HepG2 (cell line): ENCODE measurements around the gene REEP6. TPM values are rescaled to one million over a fixed set of nuclear protein-coding genes. Genes with fewer than 3 reads are reported as not detected.

Experiments used
- ATAC-seq: fragments of 200-7000 bp; cut with Tn5 transposase; 3 replicates; pipeline ENCODE4 v1.9.1; 2020; ENCODE audit warnings: mild to moderate bottlenecking, moderate library complexity
- BruUV-seq: library from RNA; stranded (reverse); fragments of 400-500 nt; replicated peaks from 2 replicates; lab custom pipeline; 2021; lab: Mats Ljungman, UMichigan
- CTCF ChIA-PET: fragments of 300-600 bp; formaldehyde crosslinking; extraction: SDS; loops from one replicate; lab custom pipeline; 2021; ENCODE audit warnings: low total read pairs, inconsistent platforms, low intra/inter-chr PET ratio; lab: Yijun Ruan, JAX
- POLR2A ChIA-PET: fragments of 350-600 bp; sonication (Branson Sonifier 250); formaldehyde crosslinking; loops from one replicate; lab custom pipeline; 2020; ENCODE audit warnings: antibody characterized with exemption, inconsistent platforms; lab: Yijun Ruan, JAX
- DNase-seq: peaks from one replicate; pipeline ENCODE4 v3.0.0-alpha.2; 2015; ENCODE audit warnings: low spot score
- FAIRE-seq: peaks from 3 replicates; lab custom pipeline; 2011; peaks lifted over from hg19 to GRCh38; lab: Jason Lieb, UNC
- H2AFZ ChIP-seq: one replicate; pipeline ENCODE4 v1.6.1; 2011; ENCODE audit warnings: low read length, inconsistent platforms
- H3K27ac ChIP-seq: fragments of 300-600 bp; 3 replicates; pipeline ENCODE4 v1.8.0; 2011; ENCODE audit warnings: mixed run types, mild to moderate bottlenecking, mixed read lengths, low read length, inconsistent platforms; ENCODE audit not compliant: insufficient read depth; ENCODE audit errors: extremely low read length
- H3K27me3 ChIP-seq, 2 experiments: fragments of 200-600 bp in 1 of 2; 2 replicates in 1 of 2; 3 replicates in 1 of 2; pipeline versions ENCODE4 v1.6.0 to v1.8.0; 2011; ENCODE audit warnings: low read length in 2 of 2, mild to moderate bottlenecking in 2 of 2, moderate library complexity in 2 of 2, inconsistent platforms in 1 of 2; ENCODE audit not compliant: insufficient read depth in 2 of 2, control insufficient read depth in 1 of 2
- H3K36me3 ChIP-seq, 2 experiments: fragments of 200-600 bp in 1 of 2; replicated peaks in 1 of 2; 2 replicates in 1 of 2; 3 replicates in 1 of 2; pipeline versions ENCODE4 v1.5.1 to v1.8.0; 2011; ENCODE audit warnings: low read length in 2 of 2, inconsistent platforms in 1 of 2; ENCODE audit not compliant: insufficient read depth in 2 of 2, control insufficient read depth in 1 of 2
- H3K4me1 ChIP-seq: 2 replicates; pipeline ENCODE4 v1.5.1; 2012; ENCODE audit warnings: low read length, inconsistent platforms; ENCODE audit not compliant: insufficient read depth
- H3K4me2 ChIP-seq: 2 replicates; pipeline ENCODE4 v1.6.0; 2011; ENCODE audit warnings: low read depth, low read length, inconsistent platforms
- H3K4me3 ChIP-seq, 3 experiments: fragments of 200-600 bp in 1 of 3; sonication (generic), shearing (Covaris generic) in 1 of 3; replicated peaks in 1 of 3; 2 replicates each; pipeline ENCODE4 v1.5.1; 2011 to 2016; ENCODE audit warnings: low read length in 3 of 3, inconsistent platforms in 2 of 3, low read depth in 2 of 3, mild to moderate bottlenecking in 2 of 3, control low read depth in 1 of 3, mixed read lengths in 1 of 3; ENCODE audit not compliant: insufficient read depth in 1 of 3
- H3K79me2 ChIP-seq: one replicate; pipeline ENCODE4 v1.6.1; 2011; ENCODE audit warnings: low read length, inconsistent platforms; ENCODE audit not compliant: insufficient read depth
- H3K9ac ChIP-seq: 2 replicates; pipeline ENCODE4 v1.6.0; 2011; ENCODE audit warnings: mild to moderate bottlenecking, low read depth, low read length, inconsistent platforms; ENCODE audit not compliant: insufficient read depth
- H3K9me3 ChIP-seq: 2 replicates; pipeline ENCODE4 v1.5.1; 2012; ENCODE audit warnings: mild to moderate bottlenecking, low read length
- H4K20me1 ChIP-seq: 2 replicates; pipeline ENCODE4 v1.6.0; 2011; ENCODE audit warnings: inconsistent platforms, mild to moderate bottlenecking, low read length, moderate library complexity; ENCODE audit not compliant: insufficient read depth
- CBX1 ChIP-seq: IDR thresholded peaks from one replicate; pipeline ENCODE4 v1.6.1; 2016; ENCODE audit warnings: antibody characterized with exemption, low read depth
- CEBPG ChIP-seq: IDR thresholded peaks from 2 replicates; pipeline ENCODE4 v1.6.1; 2016
- DMTF1 ChIP-seq: sonication (generic); formaldehyde crosslinking; IDR thresholded peaks from 2 replicates; pipeline ENCODE4 v1.4.0; 2020; ENCODE audit warnings: mild to moderate bottlenecking, missing genetic modification reagents
- ETV6 ChIP-seq: sonication (generic); formaldehyde crosslinking; conservative IDR thresholded peaks from 2 replicates; pipeline ENCODE4 v1.4.0; 2020; ENCODE audit warnings: missing genetic modification reagents
- KDM2A ChIP-seq: sonication (generic); formaldehyde crosslinking; IDR thresholded peaks from 2 replicates; pipeline ENCODE4 v1.4.0; 2020; ENCODE audit warnings: low read depth, missing genetic modification reagents, borderline replicate concordance
- KDM4B ChIP-seq: sonication (generic); formaldehyde crosslinking; IDR thresholded peaks from 2 replicates; pipeline ENCODE4 v1.4.0; 2020; ENCODE audit warnings: missing genetic modification reagents
- KDM5A ChIP-seq: fragments of 200-600 bp; sonication (generic); IDR thresholded peaks from 2 replicates; pipeline ENCODE4 v1.7.0; 2018; ENCODE audit warnings: antibody characterized with exemption, mild to moderate bottlenecking, low read length, borderline replicate concordance
- MAFK ChIP-seq, 2 experiments: IDR thresholded peaks in 1 of 2; conservative IDR thresholded peaks in 1 of 2; 2 replicates each; pipeline ENCODE4 v1.6.1; 2011; ENCODE audit warnings: improper control_type of control experiment in 2 of 2, low read length in 2 of 2
- MED1 ChIP-seq: sonication (generic); formaldehyde crosslinking; IDR thresholded peaks from 2 replicates; pipeline ENCODE4 v1.4.0; 2020; ENCODE audit warnings: missing genetic modification reagents
- MIXL1 ChIP-seq: IDR thresholded peaks from 2 replicates; pipeline ENCODE4 v1.6.1; 2016
- MTF1 ChIP-seq: sonication (generic); formaldehyde crosslinking; IDR thresholded peaks from 2 replicates; pipeline ENCODE4 v1.5.0; 2020; ENCODE audit warnings: missing genetic modification reagents
- RARG ChIP-seq: sonication (generic); formaldehyde crosslinking; IDR thresholded peaks from 2 replicates; pipeline ENCODE4 v1.4.0; 2020; ENCODE audit warnings: low read depth, mild to moderate bottlenecking, missing genetic modification reagents
- SNRNP70 ChIP-seq: fragments of 200-400 bp; formaldehyde crosslinking; IDR thresholded peaks from 2 replicates; pipeline ENCODE4 v1.6.1; 2017; ENCODE audit warnings: mild to moderate bottlenecking, low read depth, low read length, moderate library complexity
- WIZ ChIP-seq: sonication (generic); formaldehyde crosslinking; IDR thresholded peaks from 2 replicates; pipeline ENCODE4 v1.5.1; 2020; ENCODE audit warnings: mild to moderate bottlenecking, missing genetic modification reagents
- ZFP91 ChIP-seq: sonication (generic); formaldehyde crosslinking; IDR thresholded peaks from 2 replicates; pipeline ENCODE4 v1.9.0; 2022; ENCODE audit warnings: missing genetic modification reagents, mild to moderate bottlenecking, borderline replicate concordance
- ZNF180 ChIP-seq: sonication (generic); formaldehyde crosslinking; IDR thresholded peaks from 2 replicates; pipeline ENCODE4 v1.4.0; 2020; ENCODE audit warnings: low read depth, missing genetic modification reagents, borderline replicate concordance
- ZNF3 ChIP-seq: IDR thresholded peaks from 2 replicates; pipeline ENCODE4 v1.7.0; 2017; ENCODE audit warnings: inconsistent platforms
- ZNF530 ChIP-seq: sonication (generic); formaldehyde crosslinking; IDR thresholded peaks from 2 replicates; pipeline ENCODE4 v1.5.0; 2020; ENCODE audit warnings: low read depth, mild to moderate bottlenecking, missing genetic modification reagents
- ZNF547 ChIP-seq: sonication (generic); formaldehyde crosslinking; IDR thresholded peaks from 2 replicates; pipeline ENCODE4 v1.5.1; 2020; ENCODE audit warnings: mild to moderate bottlenecking, missing genetic modification reagents
- ZNF615 ChIP-seq: sonication (generic); formaldehyde crosslinking; IDR thresholded peaks from 2 replicates; pipeline ENCODE4 v1.5.0; 2020; ENCODE audit warnings: mild to moderate bottlenecking, missing genetic modification reagents, borderline replicate concordance
- ZNF740 ChIP-seq: sonication (generic); formaldehyde crosslinking; IDR thresholded peaks from 2 replicates; pipeline ENCODE4 v1.4.0; 2020; ENCODE audit warnings: missing genetic modification reagents
- ZNF792 ChIP-seq: IDR thresholded peaks from 2 replicates; pipeline ENCODE4 v1.6.1; 2016
- ZSCAN20 ChIP-seq: sonication (generic); formaldehyde crosslinking; IDR thresholded peaks from 2 replicates; pipeline ENCODE4 v1.4.0; 2020; ENCODE audit warnings: missing genetic modification reagents, mild to moderate bottlenecking, borderline replicate concordance
- WGBS: methylation state at CpG from one replicate; pipeline ENCODE4 v1.1.6; 2017; ENCODE audit warnings: low lambda C conversion rate; 5-methylcytosine and 5-hydroxymethylcytosine counted together
- in situ Hi-C: cut with HindIII; loops from 2 replicates; pipeline ENCODE4 v1.10.0; 2017; ENCODE audit warnings: low pct_unique_long_range_greater_than_20kb; ENCODE audit not compliant: extremely low pct_ligation_motif_present
- intact Hi-C: fragments of 100-400 bp; cut with micrococcal nuclease; formaldehyde crosslinking; loops from one replicate; pipeline ENCODE4 v1.10.0; 2022; ENCODE audit not compliant: unreplicated experiment
- polyA plus RNA-seq, 8 experiments: library from polyadenylated mRNA; depleted of rRNA in 3 of 8; stranded (reverse) in 7 of 8; unstranded in 1 of 8; fragments of >200 nt; fragmentation: Illumina TruSeq in 4 of 8; extraction: Trizol in 4 of 8; gene quantifications; 2 replicates each; pipeline versions ENCODE4 v1.2.1 to v1.2.3, GENCODE V29; 2011 to 2016; ENCODE audit warnings: low read depth in 4 of 8, missing spikeins in 1 of 8, mixed read lengths in 1 of 8; ENCODE audit not compliant: insufficient read depth in 1 of 8
- total RNA-seq, 5 experiments: library from RNA; depleted of rRNA; stranded (reverse); fragments of >200 nt; fragmentation: Illumina TruSeq; extraction: Trizol; gene quantifications; 2 replicates each; pipeline ENCODE4 v1.2.3, GENCODE V29; 2016; ENCODE audit warnings: low read depth in 1 of 5

REEP6 gene
- total and polyA plus RNA-seq, 2 of the 13 experiments (the other 11 are each of a cell fraction or from before 2014, with no cell fraction given), result 10.0 to 28.8 TPM

GRCh38 chr19:1445932-1446712 is 44.9 kb upstream of the REEP6 start:
- DNase-seq (no peak), FAIRE-seq (no peak), ATAC-seq (peak; percentile 30)
- Histone ChIP-seq H4K20me1 (peaks cover 26% of the 10 kb centered on the region; the same call in 1 of the 2 replicates), H2AFZ (no peak overlapping the region), H3K4me1 (peaks cover 22% of the 10 kb centered on the region), H3K27ac (no peak overlapping the region), H3K27me3 (peaks cover 9 to 46% of the 10 kb centered on the region in 2 experiments), H3K9ac (no peak overlapping the region), H3K79me2 (peaks cover 2% of the 10 kb centered on the region), H3K4me2 (peak overlapping the region; percentile 56), H3K9me3 (no peaks in the 10 kb centered on the region), H3K4me3 (peak overlapping the region; percentile 12 to 78 (median 64); a peak in 3 of 6 replicates), H3K36me3 (peaks cover 2 to 14% of the 10 kb centered on the region in 2 experiments; a peak in 4 of 5 replicates)
- no TSS peak for BruUV-seq
- WGBS, result no CpG with 5 or more reads among the region's 99 CpGs
- POLR2A ChIA-PET, result interaction anchor here (0.6 to 1.7 kb wide), 3 partner anchors 21 to 145 kb away, joined by 3 read pairs; no protein-coding TSS in a partner anchor
- intact Hi-C loops (no loop called here), in situ Hi-C loops (no loop called here)
- CTCF ChIA-PET, result no interaction called here
- no peak for TF ChIP-seq SNRNP70
- TF ChIP-seq ZNF547, result 0 out of 2 replicates have a peak, but pooled peaks have one; percentile 6
- TF ChIP-seq MTF1 (CRISPR knock-in tag), result no peak
- TF ChIP-seq ETV6 (CRISPR knock-in tag), result no peak
- no peak for TF ChIP-seq ZNF180 (CRISPR knock-in tag)
- TF ChIP-seq ZNF3 (CRISPR knock-in tag), result no peak
- TF ChIP-seq MED1, result no peak
- no peak for TF ChIP-seq CBX1
- TF ChIP-seq KDM5A, result no peak
- TF ChIP-seq RARG (CRISPR knock-in tag), result no peak
- no peak for TF ChIP-seq DMTF1
- no peak for TF ChIP-seq ZNF792
- no peak for TF ChIP-seq WIZ
- TF ChIP-seq KDM4B, result no peak
- TF ChIP-seq ZSCAN20 (CRISPR knock-in tag), result no peak
- no peak for TF ChIP-seq KDM2A (CRISPR knock-in tag)
- no peak for TF ChIP-seq ZNF530 (CRISPR knock-in tag)
- TF ChIP-seq ZFP91 (CRISPR knock-in tag), result no peak
- TF ChIP-seq CEBPG (CRISPR knock-in tag), result no peak
- TF ChIP-seq MIXL1 (CRISPR knock-in tag), result no peak
- no peak for TF ChIP-seq MAFK (conservative IDR thresholded peaks at IDR 0.05 in 1 of 2, IDR thresholded peaks at IDR 0.05 in 1 of 2; ENCODE audit: low read length in 2 of 2)
- TF ChIP-seq ZNF615, result no peak
- TF ChIP-seq ZNF740 (CRISPR knock-in tag), result peak; percentile 50; the same call in 1 of the 2 replicates
